HL-60 (cell line): ENCODE results near the gene KRTAP1-5.

ENCODE experiments used
- DNase-seq, 2 experiments: peaks; one replicate each; pipeline ENCODE4 v3.0.0-alpha.2; 2010 to 2020; ENCODE audit warnings: low read depth in 1 of 2, low spot score in 1 of 2
- H3K27ac ChIP-seq: fragments of 250-450 bp; sonication (Bioruptor Pico); replicated peaks from 2 replicates; pipeline ENCODE4 v1.5.1; 2020; ENCODE audit warnings: mild to moderate bottlenecking, moderate library complexity
- H3K27me3 ChIP-seq: fragments of 250-450 bp; sonication (Bioruptor Pico); 2 replicates; pipeline ENCODE4 v1.5.1; 2021; ENCODE audit warnings: mild to moderate bottlenecking, moderate library complexity; ENCODE audit not compliant: insufficient read depth, poor library complexity, severe bottlenecking
- H3K4me3 ChIP-seq: replicated peaks from 2 replicates; pipeline ENCODE4 v1.5.1; 2011; ENCODE audit warnings: mild to moderate bottlenecking, control low read depth, low read length; ENCODE audit not compliant: insufficient read depth
- GABPA ChIP-seq: IDR thresholded peaks from 2 replicates; pipeline ENCODE4 v1.6.1; 2012; ENCODE audit warnings: low read depth
- POLR2AphosphoS5 ChIP-seq: IDR thresholded peaks from 2 replicates; pipeline ENCODE4 v1.6.1; 2012; ENCODE audit warnings: low read depth
- SPI1 ChIP-seq: IDR thresholded peaks from 2 replicates; pipeline ENCODE4 v1.6.1; 2012; ENCODE audit warnings: low read depth, mild to moderate bottlenecking, borderline replicate concordance
- TF ChIP-seq, protein P1 (sequence below): IDR thresholded peaks from 2 replicates; pipeline ENCODE4 v1.6.1; 2012; ENCODE audit warnings: low read depth; ENCODE audit not compliant: insufficient replicate concordance
- TF ChIP-seq, protein P2 (sequence below): IDR thresholded peaks from one replicate; pipeline ENCODE4 v1.5.1; 2011; ENCODE audit warnings: low read length, control low read depth, inconsistent platforms; ENCODE audit not compliant: insufficient read depth

KRTAP1-5 gene

DNA sequence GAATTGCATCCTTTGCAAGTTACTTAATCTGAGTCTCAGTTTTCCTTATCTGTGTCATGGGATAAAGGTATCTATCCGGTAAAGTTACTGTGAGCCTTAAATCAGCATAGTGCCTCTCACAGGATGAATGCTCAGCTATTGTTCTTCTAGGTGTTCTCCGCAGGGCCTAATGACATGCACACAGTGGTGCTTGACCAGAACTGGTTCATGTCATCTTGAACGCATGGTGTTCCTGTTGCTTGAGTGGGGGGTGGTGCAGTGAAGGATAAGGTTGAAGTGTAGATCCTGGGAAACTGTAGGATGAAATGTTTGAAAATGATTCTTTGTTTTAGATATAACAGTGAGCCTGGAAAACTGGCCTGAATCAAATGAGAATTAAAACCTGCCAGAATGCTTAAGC is 46.9 kb downstream of the KRTAP1-5 start:
- Histone ChIP-seq H3K27me3 (peaks cover 4% of the 10 kb centered on the region), H3K27ac (no peak overlapping the region), H3K4me3 (no peak overlapping the region)
- no peak for TF ChIP-seq POLR2AphosphoS5
- no peak for TF ChIP-seq GABPA
- TF ChIP-seq, protein P1, sequence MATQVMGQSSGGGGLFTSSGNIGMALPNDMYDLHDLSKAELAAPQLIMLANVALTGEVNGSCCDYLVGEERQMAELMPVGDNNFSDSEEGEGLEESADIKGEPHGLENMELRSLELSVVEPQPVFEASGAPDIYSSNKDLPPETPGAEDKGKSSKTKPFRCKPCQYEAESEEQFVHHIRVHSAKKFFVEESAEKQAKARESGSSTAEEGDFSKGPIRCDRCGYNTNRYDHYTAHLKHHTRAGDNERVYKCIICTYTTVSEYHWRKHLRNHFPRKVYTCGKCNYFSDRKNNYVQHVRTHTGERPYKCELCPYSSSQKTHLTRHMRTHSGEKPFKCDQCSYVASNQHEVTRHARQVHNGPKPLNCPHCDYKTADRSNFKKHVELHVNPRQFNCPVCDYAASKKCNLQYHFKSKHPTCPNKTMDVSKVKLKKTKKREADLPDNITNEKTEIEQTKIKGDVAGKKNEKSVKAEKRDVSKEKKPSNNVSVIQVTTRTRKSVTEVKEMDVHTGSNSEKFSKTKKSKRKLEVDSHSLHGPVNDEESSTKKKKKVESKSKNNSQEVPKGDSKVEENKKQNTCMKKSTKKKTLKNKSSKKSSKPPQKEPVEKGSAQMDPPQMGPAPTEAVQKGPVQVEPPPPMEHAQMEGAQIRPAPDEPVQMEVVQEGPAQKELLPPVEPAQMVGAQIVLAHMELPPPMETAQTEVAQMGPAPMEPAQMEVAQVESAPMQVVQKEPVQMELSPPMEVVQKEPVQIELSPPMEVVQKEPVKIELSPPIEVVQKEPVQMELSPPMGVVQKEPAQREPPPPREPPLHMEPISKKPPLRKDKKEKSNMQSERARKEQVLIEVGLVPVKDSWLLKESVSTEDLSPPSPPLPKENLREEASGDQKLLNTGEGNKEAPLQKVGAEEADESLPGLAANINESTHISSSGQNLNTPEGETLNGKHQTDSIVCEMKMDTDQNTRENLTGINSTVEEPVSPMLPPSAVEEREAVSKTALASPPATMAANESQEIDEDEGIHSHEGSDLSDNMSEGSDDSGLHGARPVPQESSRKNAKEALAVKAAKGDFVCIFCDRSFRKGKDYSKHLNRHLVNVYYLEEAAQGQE = no peak
- TF ChIP-seq, protein P2, sequence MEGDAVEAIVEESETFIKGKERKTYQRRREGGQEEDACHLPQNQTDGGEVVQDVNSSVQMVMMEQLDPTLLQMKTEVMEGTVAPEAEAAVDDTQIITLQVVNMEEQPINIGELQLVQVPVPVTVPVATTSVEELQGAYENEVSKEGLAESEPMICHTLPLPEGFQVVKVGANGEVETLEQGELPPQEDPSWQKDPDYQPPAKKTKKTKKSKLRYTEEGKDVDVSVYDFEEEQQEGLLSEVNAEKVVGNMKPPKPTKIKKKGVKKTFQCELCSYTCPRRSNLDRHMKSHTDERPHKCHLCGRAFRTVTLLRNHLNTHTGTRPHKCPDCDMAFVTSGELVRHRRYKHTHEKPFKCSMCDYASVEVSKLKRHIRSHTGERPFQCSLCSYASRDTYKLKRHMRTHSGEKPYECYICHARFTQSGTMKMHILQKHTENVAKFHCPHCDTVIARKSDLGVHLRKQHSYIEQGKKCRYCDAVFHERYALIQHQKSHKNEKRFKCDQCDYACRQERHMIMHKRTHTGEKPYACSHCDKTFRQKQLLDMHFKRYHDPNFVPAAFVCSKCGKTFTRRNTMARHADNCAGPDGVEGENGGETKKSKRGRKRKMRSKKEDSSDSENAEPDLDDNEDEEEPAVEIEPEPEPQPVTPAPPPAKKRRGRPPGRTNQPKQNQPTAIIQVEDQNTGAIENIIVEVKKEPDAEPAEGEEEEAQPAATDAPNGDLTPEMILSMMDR = no peak
- no peak for TF ChIP-seq SPI1
- no peak for DNase-seq

DNA sequence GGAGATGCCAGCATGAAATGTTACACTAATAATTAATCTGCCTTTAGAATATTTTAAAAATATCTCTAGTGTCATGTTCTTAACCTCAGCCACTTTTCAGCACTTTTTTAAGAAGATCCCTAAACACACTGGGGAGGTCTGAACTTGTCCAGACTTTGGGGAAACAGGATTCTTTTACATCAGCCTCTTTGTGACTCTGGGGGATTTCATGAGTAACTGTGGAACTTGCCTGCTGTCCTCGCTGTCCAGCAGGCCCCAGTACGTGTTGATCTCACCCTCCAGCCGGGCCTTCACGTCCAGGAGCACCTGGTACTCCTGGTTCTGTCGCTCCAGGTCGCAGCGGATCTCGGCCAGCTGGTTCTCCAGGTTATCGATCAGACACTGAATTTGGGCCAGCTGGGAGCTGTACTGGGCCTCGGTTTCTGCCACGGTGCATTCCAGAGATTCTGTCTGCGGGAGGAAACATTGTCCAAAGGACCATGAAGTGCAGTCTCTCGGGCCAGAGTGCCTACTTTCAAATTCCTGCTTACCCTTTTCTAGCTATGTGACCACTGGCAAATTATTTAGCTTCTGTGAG is 48.3 kb downstream of the KRTAP1-5 start:
- DNase-seq = no peak
- Histone ChIP-seq H3K4me3 (no peak overlapping the region), H3K27ac (no peak overlapping the region), H3K27me3 (no peaks in the 10 kb centered on the region)
- TF ChIP-seq GABPA (no peak), POLR2AphosphoS5 (no peak), SPI1 (no peak)
- TF ChIP-seq, protein P2 = no peak
- TF ChIP-seq, protein P1 = no peak
